HG03354 (cell line): ENCODE measurements around the gene RAB30.
"Not testable (repeated sequence)": the region's sequence is repeated elsewhere in the genome, so short reads cannot be mapped to it uniquely, and the experiment has no call there.

Experiments used
- ATAC-seq: cut with Tn5 transposase; IDR thresholded peaks from one replicate; pipeline ENCODE4 v1.9.1; 2021; ENCODE audit warnings: mild to moderate bottlenecking; ENCODE audit not compliant: unreplicated experiment, poor library complexity, severe bottlenecking

Gene RAB30

GRCh38 chr11:82967381-82967780 is 104.3 kb downstream of the RAB30 start:
- ATAC-seq, result no peak

- ATAC-seq, result not testable (repeated sequence)
Observed at GRCh38 chr11:82962021-82962420, 109.7 kb downstream of the RAB30 start.

GRCh38 chr11:82960779-82961143 is 110.9 kb downstream of the RAB30 start:
- peak; percentile 44 for ATAC-seq

GRCh38 chr11:82959987-82960778 is 111.5 kb downstream of the RAB30 start:
- ATAC-seq, result peak; percentile 89

- ATAC-seq, result not testable (repeated sequence)
Observed at GRCh38 chr11:82955736-82956453, 115.8 kb downstream of the RAB30 start.

GRCh38 chr11:82950502-82950901 is 121.2 kb downstream of the RAB30 start:
- not testable (repeated sequence) for ATAC-seq

GRCh38 chr11:82949352-82949751 is 122.3 kb downstream of the RAB30 start:
- no peak for ATAC-seq

- no peak for ATAC-seq
Observed at GRCh38 chr11:82945682-82946081, 126.0 kb downstream of the RAB30 start.

- not testable (repeated sequence) for ATAC-seq
Observed at GRCh38 chr11:82945041-82945440, 126.7 kb downstream of the RAB30 start.

- no peak for ATAC-seq
Observed at GRCh38 chr11:82944198-82944597, 127.5 kb downstream of the RAB30 start.

GRCh38 chr11:82943430-82943829 is 128.3 kb downstream of the RAB30 start:
- ATAC-seq, result not testable (repeated sequence)

- ATAC-seq, result no peak
Observed at GRCh38 chr11:82942376-82942775, 129.3 kb downstream of the RAB30 start.

GRCh38 chr11:82939456-82939855 is 132.2 kb downstream of the RAB30 start:
- ATAC-seq, result no peak

GRCh38 chr11:82937554-82937953 is 134.1 kb downstream of the RAB30 start:
- ATAC-seq, result no peak

GRCh38 chr11:82936261-82936660 is 135.4 kb downstream of the RAB30 start:
- no peak for ATAC-seq

- ATAC-seq, result no peak
Observed at GRCh38 chr11:82932564-82932963, 139.1 kb downstream of the RAB30 start.

GRCh38 chr11:82930734-82931133 is 141.0 kb downstream of the RAB30 start:
- no peak for ATAC-seq

- peak; percentile 39 for ATAC-seq
Observed at GRCh38 chr11:82930229-82930628, 141.5 kb downstream of the RAB30 start.

GRCh38 chr11:82929121-82929520 is 142.6 kb downstream of the RAB30 start:
- ATAC-seq, result no peak

- ATAC-seq, result peak; percentile 85
Observed at GRCh38 chr11:82927264-82927880, 144.3 kb downstream of the RAB30 start.
